Activated CD8-positive, alpha-beta memory T cell treated with anti-CD3 and anti-CD28 coated beads, Interleukin-2, amount 50 U/mL, for 24 hours (primary cell): Measurements from ENCODE around the gene JAML.
"Not testable (repeated sequence)": the region's sequence is repeated elsewhere in the genome, so short reads cannot be mapped to it uniquely, and the experiment has no call there.

Experiments used
- DNase-seq: peaks from one replicate; pipeline ENCODE4 v3.0.0-alpha.2; 2020; ENCODE audit errors: extremely low read depth

The JAML gene

DNA sequence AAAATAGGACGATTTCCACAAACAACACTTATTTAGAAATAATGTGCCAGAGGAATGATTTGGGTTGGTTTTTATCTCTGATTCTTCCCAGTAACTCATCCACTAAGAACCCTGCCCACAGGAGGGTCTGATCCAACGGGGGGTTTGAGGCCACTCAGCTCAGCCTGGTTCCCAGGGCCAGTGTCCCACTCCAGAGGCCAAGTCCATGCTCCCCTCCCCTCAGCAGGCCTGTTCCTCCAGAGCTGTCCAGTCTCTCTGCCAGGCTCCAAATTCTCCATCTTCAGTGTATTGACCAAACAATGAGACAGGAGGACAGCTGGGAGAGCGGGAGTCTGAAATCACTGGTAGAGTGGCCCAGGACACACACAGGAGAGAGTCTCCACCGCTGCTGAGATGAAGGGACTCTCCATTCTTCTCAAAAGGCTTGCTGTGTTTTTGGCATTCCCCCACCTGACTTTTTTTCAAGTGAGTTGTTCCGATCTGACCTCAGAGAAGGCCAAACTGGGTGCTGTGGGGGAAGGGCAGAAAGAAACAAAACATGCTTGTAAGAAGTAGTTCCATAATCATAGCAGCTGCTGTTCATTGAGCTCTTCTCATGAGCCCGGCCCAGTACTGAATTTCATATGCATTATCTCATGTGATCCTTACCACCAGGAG lies 30.8 kb downstream of the JAML start:
- no peak for DNase-seq

DNA sequence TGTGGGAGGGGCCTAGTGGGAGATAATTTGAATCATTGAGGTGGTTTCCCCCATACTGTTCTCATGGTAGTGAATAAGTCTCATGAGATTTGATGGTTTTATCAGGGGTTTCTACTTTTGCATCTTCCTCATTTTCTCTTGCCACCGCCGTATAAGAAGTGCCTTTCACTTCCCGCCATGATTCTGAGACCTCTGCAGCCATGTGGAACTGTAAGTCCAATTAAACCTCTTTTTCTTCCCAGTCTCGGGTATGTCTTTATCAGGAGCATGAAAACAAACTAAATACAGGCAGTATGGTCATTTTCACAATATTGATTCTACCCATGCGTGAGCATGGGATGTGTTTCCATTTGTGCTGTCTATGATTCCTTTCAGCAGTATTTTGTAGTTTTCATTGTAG lies 32.0 kb downstream of the JAML start:
- DNase-seq, result not testable (repeated sequence)

DNA sequence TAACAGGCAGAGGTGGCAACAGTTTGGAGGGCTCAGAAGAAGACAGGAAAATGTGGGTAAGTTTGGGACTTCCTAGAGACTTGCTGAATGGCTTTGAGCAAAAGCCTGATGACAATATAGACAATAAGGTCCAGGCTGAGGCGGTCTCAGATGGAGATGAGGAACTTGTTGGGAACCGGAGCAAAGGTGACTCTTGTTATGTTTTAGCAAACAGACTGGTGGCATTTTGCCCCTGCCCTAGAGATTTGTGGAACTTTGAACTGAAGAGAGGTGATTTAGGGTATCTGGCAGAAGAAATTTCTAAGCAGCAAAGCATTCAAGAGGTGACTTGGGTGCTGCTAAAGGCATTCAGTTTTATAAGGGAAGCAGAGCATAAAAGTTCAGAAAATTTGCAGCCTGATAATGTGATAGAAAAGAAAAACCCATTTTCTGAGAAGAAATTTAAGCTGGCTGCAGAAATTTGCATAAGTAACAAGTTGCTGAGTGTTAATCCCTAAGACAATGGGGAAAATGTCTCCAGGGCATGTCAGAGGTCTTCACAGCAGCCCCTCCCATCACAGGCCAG lies 33.8 kb downstream of the JAML start:
- not testable (repeated sequence) for DNase-seq

DNA sequence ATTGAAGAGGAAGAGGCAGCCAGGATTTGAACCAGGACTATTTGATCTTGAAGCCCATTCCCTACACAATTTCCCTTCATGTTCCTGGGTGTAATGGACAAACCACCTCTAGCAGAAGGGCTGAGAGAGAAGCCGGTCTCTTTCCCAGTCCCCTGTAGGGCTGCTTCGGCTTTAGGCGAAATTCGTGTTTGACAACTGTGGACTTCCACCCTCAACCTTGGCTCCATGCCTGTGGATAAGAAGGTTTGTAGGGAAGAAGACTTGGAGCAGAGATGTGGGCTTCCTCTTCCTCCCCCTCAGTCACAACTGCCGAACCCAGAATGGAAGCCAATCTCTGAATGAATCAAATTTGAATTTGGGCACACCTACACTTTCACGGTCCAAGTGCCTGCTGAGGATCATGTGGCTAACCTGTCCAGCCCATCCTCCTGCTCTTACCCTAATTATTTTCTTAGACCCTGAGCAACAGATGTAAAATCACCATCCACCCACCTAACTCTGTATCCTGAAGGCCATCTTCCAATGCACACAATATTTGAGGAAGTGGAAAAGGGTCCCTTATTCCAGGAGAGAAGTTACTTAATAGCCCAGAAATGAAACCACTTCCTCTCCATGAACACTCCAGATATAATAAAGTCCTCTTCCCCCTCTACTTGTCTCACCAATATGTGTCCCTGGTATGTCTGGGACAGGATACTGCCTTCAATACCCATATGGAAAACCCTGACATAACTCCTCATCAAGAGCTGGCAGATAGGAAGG lies 38.3 kb downstream of the JAML start:
- DNase-seq, result no peak

DNA sequence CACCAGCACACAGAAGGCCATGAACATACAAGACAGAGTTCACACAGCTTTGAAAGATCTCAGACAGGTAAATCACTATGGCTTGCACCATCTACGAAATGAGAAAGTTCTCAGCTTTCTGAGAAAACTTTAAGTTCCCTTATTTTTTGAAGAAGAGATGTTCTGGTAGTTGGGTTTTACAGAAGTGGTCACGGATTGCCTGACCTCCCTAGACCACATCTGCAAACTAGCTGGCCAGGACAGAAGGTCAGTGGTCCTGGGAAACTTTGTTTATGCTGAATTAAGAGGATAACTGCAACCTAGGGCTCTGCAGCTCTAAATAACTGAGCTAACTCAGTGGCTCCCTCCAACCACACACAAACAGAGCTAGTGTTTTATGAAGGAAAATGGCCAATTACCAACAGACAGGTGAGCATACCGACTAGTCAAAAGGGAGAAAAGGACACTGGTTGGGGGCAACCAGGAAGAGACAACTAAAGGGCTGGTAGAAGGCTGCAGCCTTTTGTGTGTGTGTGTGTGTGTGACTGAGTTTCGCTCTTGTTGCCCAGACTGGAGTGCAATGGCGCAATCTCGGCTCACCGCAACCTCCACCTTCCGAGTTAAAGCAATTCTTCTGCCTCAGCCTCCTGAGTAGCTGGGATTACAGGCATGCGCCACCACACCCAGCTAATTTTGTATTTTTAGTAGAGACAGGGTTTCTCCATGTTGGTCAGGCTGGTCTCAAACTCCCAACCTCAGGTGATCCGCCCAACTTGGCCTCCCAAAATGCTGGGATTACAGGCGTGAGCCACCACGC lies 39.8 kb downstream of the JAML start:
- DNase-seq, result no peak

DNA sequence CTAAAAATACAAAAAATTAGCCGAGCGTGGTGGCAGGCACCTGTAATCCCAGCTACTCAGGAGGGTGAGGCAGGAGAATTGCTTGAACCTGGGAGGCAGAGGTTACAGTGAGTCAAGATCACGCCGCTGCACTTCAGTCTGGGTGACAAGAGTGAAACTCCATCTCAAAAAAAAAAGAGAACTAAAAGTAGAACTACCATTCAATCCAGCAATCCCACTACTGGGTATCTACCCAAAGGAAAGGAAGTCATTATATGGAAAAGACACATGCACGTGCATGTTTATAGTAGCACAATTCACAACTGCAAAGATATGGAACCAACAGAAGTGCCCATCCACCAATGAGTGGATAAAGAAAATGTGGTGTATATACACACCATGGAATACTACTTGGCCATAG lies 41.1 kb downstream of the JAML start:
- not testable (repeated sequence) for DNase-seq

DNA sequence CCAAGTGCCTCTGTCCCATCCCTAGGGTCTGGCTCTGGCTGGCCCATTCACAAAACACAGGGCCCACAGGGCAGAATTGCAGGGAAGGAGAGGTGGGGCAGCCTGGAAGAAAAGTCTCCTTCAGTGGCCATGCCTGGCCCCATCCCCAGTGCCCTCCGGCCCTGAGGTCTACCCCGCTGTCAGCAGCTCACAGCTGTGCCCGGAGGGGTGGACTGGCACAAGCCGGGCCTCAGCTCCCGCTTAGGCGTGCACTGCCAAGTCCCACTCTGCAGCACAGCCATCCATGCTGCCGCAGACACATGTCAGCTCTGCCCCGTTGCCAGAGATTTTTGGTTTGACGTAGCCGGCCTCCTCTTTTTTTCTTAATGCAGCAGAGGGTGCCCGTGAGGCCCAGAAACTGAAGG lies 44.5 kb downstream of the JAML start:
- DNase-seq, result no peak

DNA sequence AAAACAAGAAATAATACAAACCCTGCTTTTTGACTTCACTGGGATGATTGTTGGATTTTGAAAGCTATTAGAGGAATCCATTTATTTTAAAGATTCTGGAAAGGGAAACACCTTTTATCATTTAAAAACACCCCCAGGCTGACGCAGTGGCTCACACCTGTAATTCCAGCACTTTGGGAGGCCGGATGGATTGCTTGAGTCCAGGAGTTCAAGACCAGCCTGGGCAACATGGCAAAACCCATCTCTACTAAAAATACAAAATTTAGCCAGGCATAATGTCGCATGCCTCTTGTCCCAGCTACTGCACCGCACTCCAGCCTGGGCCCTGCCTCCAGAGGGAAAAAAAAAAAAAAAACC lies 48.1 kb downstream of the JAML start:
- no peak for DNase-seq

DNA sequence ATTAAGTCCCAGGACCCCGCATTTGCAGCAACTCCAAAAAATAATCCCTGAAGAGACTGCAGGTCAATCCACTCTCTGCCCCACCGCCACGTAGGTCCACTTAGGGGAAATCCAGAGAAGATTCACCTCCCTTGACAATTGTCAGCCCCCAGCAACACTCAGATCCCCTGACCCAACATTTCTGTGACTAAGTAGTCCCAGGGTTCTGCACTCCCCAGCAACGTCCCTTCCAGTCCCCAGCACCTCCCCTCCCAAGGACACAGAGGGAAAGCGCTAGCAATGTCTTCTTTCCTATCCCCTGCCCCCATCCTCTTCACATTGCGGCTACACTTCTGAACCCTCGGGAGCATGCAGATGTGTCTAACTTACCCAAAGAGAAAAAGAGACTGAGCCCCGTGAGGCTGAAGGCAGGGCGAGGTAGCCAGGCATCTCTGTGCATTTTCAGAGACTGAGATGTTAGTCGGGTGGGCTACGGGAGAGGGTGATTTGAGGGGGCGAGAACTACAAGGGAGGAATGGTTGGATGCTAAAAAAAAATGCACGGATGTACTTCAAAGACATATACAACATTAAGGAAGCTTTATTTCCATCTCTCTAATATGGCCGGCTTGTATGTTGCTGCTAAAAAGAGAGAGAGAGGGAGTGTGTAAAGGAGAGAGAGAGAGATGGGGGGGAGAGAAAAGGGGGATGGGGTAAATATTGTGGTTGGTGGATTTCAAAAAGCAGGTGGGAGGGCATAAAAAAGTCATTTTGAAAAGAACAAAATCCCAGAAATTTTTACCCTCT lies 48.6 kb downstream of the JAML start, which contains the start of gene SCN2B:
Gene SCN2B, minus strand, starts transcription at position 647 of the 785 bp plus-strand sequence. Its CDS starts 208 bp downstream, at position 439.
- DNase-seq, result no peak

DNA sequence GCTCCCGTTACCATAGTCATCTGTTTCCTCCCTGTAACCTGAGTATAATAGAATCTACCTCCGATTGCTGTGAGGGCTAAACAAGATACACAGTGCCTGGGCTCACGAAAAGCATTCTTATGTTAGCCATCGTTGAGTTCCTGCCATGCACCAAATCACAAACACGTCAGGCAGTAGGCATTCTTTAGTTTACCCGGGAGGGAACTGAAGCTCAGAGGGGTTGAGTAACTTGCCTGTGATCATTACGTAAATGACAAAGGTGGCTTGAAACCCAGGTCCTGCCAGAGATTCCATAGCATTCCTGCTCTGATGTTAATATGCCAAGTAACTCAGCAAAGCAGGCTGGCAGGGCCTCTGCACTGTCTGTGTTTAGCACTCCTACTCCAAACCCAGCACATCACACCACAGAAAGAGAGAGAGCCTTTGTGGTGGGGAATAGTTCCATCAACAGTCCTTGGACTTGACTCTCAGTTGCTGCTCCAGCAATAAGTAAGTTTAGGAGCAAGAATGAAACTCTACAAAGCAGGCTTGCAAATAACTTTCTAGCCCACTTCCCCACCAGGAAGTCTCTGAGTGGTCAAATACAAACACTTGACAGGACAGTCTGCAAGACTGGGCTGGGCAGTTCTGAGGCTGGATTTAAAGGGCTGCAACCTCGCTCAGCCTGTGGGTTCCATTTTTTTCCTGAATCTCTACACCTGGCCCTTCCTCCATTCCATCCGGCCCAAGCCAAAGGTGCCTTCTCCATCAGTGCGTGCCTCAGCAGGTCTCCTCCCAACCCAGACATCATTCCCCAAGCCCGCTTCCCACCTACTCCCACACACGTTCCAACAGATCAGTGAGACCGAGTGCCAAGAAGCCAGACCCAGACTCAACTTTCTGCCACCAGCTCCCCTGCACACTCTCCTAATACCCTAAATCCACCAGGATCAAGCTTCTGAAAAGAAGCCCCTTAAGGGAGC lies 49.5 kb downstream of the JAML start:
- no peak for DNase-seq

DNA sequence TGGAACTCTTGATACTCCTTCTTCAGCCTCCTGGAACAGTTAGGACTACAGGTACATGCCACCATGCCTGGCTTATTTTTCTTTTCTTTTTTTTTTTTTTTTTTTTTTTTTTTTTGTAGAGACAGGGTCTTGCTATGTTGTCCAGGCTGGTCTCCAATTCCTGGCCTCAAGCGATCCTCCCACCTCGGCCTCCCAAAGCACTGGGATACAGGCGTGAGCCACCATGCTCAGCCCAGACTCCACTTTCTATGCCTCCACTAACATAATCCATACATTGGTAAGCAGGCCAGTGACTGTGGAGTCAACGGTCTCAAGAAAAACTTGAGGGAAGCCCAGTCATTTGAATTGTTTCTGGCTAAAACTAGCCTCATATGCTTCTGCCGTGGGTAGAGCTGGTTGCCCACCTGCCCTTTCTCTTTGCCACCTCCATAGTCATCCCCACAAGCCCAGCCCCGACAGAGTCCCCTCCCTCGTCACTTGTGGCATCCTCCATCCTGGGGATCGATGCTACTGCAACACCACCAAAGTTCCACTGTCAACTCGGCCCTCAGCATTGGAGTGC lies 50.7 kb downstream of the JAML start:
- DNase-seq, result no peak

DNA sequence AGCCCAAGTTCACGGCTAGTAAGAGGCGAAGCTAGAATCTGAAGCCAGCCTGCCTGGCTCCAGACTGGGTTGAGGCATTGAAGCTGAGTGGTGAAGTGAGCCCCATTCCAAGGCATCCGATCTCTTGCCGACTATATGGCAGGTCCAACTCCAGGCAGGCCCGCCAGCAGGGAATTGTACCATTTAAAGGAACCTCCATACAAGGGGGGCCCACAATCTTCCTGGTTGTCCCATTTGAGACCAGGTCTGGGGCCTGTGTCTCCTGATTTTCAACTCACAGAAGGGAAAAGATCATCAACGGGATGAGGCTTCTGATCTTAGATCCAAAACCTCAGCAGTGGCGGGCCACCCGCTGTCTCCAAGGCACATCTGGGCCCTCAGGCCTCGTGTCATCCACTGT lies 52.5 kb downstream of the JAML start:
- DNase-seq, result no peak

DNA sequence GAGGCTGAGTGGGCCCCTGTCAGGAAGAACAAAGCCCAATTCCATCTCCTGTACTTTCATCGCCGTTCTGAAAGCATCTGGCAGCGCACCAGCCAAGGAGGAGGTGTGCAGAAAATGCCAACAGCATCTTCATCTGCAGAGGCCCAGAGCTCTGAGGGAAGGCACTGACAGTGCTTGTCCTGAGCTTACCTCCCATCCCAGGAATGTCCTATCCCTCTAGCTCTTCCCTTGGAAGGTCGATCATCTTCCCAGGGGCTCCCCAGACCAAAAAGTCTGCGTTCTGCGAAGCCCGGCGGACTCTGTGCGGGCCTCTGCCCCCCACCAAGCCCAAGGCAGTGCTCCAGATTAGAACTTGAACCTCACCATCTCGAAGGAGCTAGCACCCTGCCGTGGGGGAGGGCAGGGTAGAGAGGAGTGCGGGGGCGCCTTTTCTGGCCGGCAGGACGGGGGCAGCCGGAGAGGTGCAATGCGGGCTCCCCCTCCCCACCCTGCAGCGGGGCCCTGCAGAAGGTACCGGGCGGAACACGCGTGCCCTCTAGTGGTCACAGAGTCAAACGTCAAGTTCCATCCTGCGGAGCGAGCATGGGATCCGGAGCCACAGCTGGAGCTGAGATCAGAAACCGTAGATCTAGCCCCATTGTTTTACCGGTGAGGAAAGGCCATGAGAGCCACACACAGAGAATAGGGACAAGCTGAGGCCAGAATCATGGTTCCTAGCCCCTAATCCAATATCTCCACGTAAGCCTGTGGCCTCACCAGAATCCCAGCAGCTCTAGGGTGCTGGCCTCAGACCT lies 53.3 kb downstream of the JAML start:
- peak; percentile 35 for DNase-seq

DNA sequence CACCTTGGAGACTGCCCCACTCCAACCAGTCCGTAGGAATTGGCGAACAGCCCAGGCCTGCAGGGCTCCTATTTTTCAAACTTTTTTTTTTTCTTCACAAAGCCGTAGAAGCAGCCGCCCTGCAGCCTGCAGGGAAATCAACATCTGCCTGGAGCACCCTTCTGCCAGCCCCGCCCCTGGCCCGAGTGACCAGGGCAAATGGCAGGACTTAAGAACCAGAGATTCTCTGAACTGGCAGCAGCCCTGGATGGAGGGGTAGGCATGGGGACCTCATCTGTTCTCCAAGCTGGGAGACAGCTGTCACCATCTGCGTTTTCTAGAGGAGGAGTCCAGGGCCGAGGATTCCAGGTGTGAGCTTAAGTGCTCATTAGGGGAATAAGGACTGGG lies 53.9 kb downstream of the JAML start:
- no peak for DNase-seq

DNA sequence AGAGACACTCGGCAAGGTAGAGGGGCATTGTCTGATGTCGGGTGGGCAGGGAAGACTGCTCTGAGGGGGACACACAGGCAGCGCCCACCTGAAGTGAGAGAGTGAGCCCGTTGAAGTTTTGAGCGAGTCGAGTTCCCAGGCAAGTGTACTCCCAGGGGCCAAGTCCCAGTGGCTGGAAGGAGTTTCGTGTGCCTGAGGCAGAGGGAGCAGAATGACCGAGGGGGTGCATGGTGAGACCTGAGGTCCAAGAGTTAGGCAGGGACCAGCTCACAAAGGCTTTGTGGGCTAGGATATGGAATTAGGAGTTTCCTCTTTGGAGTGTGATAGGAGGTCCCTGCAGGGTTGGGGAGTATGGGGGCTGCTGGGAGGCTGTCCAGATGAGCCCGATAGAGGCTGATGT lies 54.6 kb downstream of the JAML start:
- no peak for DNase-seq

DNA sequence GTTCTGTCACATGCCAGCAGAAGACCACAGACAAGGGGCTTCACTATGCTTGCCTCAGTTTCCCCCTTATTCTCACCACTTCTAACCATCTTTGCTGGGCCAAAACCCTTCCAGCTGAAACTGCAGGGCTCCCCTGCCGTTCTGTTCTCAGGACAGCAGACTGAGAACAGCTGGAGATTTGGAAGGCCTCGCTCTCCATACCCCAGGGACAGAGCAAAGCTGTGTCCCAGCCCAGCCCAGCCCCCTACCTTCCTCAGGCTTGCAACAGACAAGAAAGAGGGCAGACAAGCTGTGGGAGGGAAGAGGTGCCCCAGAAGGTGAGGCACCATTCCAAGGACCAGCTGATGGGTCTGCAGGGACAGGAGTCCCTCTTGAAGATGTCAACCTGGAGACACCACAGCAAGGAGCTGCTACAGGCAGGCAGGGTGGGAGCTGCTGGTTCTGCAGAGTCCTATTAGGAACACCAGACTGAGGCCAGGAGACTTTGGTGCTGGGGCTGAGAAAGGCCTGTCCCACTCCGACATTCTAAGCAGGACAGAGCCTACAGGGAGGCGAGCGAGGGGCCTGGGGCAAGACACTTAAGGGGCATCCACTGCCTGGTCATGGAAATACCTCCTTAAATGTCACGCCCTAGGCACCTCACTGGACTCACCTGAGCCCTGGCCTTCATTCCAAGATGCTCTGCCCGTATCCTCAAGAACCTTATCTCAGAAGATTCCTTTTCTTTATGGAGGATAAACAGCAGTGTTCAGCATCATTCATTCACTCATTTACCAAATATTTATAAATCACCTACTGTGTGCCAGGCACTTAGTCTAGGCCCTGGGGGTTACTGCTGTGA lies 55.3 kb downstream of the JAML start:
- no peak for DNase-seq

DNA sequence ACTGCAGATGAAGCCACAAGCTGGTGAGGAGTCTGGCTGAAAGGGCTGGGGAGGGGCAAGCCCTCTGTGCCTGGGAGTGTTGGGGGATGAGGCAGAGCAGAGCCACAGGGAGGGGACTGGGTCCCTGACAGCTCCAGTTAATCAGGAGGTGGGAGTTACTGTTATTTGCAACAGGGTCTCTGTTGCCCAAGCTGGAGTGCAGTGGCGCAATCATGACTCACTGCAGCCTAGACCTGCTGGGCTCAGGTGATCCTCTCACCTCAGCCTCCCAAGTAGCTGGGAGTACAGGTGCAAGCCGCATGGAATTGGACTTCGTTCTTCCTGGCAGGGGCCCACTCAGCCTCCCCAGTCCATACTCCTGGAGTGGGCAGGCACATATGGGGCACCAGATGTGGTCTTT lies 56.1 kb downstream of the JAML start:
- no peak for DNase-seq

DNA sequence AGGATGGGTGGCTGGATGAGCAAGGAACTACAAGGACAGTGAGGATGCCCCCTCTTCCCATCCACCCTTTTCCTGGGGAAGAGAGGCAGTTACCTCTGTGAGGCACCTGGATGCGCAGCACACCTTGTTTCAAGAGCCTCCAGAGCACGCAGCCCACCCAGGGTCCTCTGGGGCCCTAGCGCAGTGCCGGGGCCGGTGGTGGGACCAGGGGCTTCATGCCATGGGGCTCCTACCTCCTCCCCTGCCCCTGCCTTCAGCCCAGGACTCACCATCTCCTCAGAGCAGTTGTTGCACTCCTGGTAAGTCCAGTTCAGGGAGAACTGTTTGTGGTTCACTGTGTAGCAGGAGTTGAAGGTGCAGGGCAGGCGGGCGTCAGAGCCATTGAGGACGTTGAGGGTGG lies 56.5 kb downstream of the JAML start:
- DNase-seq, result no peak
